ENCODE measurements around the gene RPS26. TPM values are rescaled to one million over a fixed set of nuclear protein-coding genes. Genes with fewer than 3 reads are reported as not detected.

The RPS26 gene
- total and polyA plus RNA-seq, 2 donors (not counting 3 experiments of a cell fraction or from before 2014, with no cell fraction given), result 57.3 to 1,847 TPM

DNA sequence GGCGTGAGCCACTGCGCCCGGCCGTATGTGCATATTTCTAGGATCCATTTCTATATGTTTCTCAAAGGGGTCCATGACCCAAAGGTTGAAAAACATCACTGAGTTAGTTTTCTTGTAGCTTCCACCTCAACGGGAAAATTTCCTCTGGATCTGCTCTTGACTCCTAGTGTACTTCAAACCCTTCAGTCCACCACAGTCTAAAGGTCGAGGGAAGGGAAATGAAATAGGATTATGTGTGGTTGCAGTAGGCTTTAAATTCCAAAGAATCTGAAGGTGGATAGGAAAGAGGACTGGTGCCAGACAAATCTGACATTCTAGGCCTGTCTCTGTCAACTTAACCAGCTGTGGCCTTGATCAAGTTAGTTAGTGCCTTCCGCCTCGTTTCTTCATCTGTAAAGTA, 46.4 kb upstream of the RPS26 start:
- no peak overlapping the region for H2AFZ ChIP-seq (ENCODE audit: low read depth, low read length)
- peaks cover 10% of the 10 kb centered on the region for H3K4me1 ChIP-seq (ENCODE audit: control insufficient read depth, extremely low read depth, insufficient read depth, low read length)
- no peak overlapping the region for H3K4me3 ChIP-seq (replicated peaks in 1 of 3; ENCODE audit: insufficient read depth in 1 of 3, low read depth in 1 of 3, low read length in 3 of 3)
- FAIRE-seq (no peak), DNase-seq (ENCODE audit: low read depth, low spot score) (no peak)
- no peaks in the 10 kb centered on the region for H4K20me1 ChIP-seq (replicated peaks; ENCODE audit: control insufficient read depth, extremely low read depth, insufficient read depth, low read length)
- TF ChIP-seq, protein P1, sequence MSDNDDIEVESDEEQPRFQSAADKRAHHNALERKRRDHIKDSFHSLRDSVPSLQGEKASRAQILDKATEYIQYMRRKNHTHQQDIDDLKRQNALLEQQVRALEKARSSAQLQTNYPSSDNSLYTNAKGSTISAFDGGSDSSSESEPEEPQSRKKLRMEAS (IDR thresholded peaks at IDR 0.05; ENCODE audit: insufficient read depth, insufficient read length), result no peak
- TF ChIP-seq, protein P2, sequence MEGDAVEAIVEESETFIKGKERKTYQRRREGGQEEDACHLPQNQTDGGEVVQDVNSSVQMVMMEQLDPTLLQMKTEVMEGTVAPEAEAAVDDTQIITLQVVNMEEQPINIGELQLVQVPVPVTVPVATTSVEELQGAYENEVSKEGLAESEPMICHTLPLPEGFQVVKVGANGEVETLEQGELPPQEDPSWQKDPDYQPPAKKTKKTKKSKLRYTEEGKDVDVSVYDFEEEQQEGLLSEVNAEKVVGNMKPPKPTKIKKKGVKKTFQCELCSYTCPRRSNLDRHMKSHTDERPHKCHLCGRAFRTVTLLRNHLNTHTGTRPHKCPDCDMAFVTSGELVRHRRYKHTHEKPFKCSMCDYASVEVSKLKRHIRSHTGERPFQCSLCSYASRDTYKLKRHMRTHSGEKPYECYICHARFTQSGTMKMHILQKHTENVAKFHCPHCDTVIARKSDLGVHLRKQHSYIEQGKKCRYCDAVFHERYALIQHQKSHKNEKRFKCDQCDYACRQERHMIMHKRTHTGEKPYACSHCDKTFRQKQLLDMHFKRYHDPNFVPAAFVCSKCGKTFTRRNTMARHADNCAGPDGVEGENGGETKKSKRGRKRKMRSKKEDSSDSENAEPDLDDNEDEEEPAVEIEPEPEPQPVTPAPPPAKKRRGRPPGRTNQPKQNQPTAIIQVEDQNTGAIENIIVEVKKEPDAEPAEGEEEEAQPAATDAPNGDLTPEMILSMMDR (IDR thresholded peaks at IDR 0.05; ENCODE audit: extremely low read depth in 1 of 2, insufficient read depth in 1 of 2, low read depth in 1 of 2, low read length in 2 of 2), result no peak
- TF ChIP-seq FOS (IDR thresholded peaks at IDR 0.05; ENCODE audit: borderline replicate concordance, insufficient read depth, low read length), result no peak
- no peak for TF ChIP-seq MYC (IDR thresholded peaks at IDR 0.05; ENCODE audit: low read depth, low read length)
- TF ChIP-seq POLR2A (IDR thresholded peaks at IDR 0.05; ENCODE audit: low read depth, low read length), result no peak
- TF ChIP-seq JUN (IDR thresholded peaks at IDR 0.05; ENCODE audit: borderline replicate concordance, insufficient read depth, insufficient read length, low read depth), result no peak
- no peak for TF ChIP-seq GATA2 (IDR thresholded peaks at IDR 0.05; ENCODE audit: insufficient read depth, insufficient read length, low read depth, low read length)
- TF ChIP-seq EZH2 (IDR thresholded peaks at IDR 0.05; ENCODE audit: borderline replicate concordance, low read depth, low read length, severe bottlenecking), result no peak
- no peak for TF ChIP-seq POLR2AphosphoS5 (IDR thresholded peaks at IDR 0.05; ENCODE audit: insufficient read depth, low read depth, low read length)
- H3K4me2 ChIP-seq (ENCODE audit: insufficient read depth, low read length), result no peak overlapping the region
- ChIA-PET CTCF (interaction anchor here (0.8 to 7.7 kb wide), 26 partner anchors 10 to 256 kb away, joined by 3 to 295 read pairs (median 8); partner anchors contain the start of genes DGKA, ORMDL2, PA2G4 and RAB5B), POLR2A (interaction anchor here (0.6 kb wide), 1 partner anchor 166 kb away, joined by 8 read pairs; the partner anchor contains the start of gene DNAJC14)
- no peaks in the 10 kb centered on the region for H3K9me3 ChIP-seq (replicated peaks; ENCODE audit: control insufficient read depth, insufficient read depth, low read length)
- dilution Hi-C loops (cut with MboI; ENCODE audit: extremely low pct_ligation_motif_present, low sequenced_read_pairs) (no loop called here), intact Hi-C loops (cut with micrococcal nuclease) (no loop called here)
- no peak overlapping the region for H3K9ac ChIP-seq (replicated peaks; ENCODE audit: extremely low read depth, insufficient read depth, low read length)
- no peaks in the 10 kb centered on the region for H3K27me3 ChIP-seq (ENCODE audit: control insufficient read depth in 2 of 2, insufficient read depth in 2 of 2, low read length in 2 of 2)
- BruUV-seq (replicated peaks), result no TSS peak
- peaks cover 17 to 23% of the 10 kb centered on the region in 2 experiments for H3K36me3 ChIP-seq (ENCODE audit: control insufficient read depth in 2 of 2, extremely low read depth in 1 of 2, insufficient read depth in 2 of 2, low read length in 2 of 2)
- no peaks in the 10 kb centered on the region for H3K9me1 ChIP-seq (replicated peaks; ENCODE audit: control insufficient read depth, extremely low read depth, insufficient read depth, low read length)
- H3K27ac ChIP-seq (ENCODE audit: insufficient read depth, low read depth, low read length), result no peak overlapping the region
- H3K79me2 ChIP-seq (ENCODE audit: control insufficient read depth, insufficient read depth, low read length), result no peaks in the 10 kb centered on the region

All from endothelial cell of umbilical vein (primary cell).